ENCODE measurements around the gene KPNA5.

DNA sequence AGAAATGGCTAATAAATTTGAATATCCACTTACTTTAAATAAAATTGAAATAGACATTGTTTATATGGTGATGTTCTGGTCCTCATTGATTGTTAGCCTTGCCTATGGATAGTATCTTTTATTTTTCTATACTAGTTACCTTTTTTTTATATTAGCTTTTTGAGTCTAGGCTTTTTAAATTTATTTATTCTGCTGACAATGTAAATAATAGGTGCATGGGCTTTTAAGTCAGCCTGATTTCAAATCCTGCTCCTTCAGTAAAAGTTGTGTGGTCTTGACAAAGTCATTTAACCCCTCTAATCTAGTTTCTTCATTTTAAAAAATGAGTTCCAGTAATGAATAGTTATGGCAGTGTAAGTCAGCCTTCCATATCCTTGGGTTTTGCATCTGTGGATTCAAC is 45.9 kb downstream of the KPNA5 start:
- TF ChIP-seq GATA3 (IDR thresholded peaks at IDR 0.05; ENCODE audit: low read depth, low read length) (no peak), GATA2 (IDR thresholded peaks at IDR 0.05; ENCODE audit: low read depth, low read length) (no peak)
